ENCODE results near the gene PCNX1.

Gene PCNX1

DNA sequence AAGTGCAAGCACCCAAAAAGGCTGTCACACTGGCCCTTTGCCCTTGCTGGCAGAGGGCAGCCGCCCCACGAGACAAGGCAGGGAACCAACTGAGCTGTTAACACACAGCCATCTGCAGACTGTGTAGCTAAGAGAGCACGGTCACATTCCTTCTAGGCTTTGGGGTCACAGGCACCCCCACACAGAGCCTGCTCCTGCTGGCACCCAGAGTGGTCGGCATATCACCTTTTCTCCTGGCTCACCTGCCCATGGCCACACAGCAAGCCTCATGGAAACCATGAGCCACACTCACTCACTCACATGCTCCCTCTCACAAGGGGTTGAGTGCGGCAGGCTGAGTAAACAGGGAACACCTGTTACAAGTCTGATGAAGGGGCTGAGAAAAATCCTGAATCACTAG is 214.5 kb downstream of the PCNX1 start:
- TF ChIP-seq, protein P1, sequence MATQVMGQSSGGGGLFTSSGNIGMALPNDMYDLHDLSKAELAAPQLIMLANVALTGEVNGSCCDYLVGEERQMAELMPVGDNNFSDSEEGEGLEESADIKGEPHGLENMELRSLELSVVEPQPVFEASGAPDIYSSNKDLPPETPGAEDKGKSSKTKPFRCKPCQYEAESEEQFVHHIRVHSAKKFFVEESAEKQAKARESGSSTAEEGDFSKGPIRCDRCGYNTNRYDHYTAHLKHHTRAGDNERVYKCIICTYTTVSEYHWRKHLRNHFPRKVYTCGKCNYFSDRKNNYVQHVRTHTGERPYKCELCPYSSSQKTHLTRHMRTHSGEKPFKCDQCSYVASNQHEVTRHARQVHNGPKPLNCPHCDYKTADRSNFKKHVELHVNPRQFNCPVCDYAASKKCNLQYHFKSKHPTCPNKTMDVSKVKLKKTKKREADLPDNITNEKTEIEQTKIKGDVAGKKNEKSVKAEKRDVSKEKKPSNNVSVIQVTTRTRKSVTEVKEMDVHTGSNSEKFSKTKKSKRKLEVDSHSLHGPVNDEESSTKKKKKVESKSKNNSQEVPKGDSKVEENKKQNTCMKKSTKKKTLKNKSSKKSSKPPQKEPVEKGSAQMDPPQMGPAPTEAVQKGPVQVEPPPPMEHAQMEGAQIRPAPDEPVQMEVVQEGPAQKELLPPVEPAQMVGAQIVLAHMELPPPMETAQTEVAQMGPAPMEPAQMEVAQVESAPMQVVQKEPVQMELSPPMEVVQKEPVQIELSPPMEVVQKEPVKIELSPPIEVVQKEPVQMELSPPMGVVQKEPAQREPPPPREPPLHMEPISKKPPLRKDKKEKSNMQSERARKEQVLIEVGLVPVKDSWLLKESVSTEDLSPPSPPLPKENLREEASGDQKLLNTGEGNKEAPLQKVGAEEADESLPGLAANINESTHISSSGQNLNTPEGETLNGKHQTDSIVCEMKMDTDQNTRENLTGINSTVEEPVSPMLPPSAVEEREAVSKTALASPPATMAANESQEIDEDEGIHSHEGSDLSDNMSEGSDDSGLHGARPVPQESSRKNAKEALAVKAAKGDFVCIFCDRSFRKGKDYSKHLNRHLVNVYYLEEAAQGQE (IDR thresholded peaks at IDR 0.05; ENCODE audit: insufficient read depth in 1 of 2, low read depth in 2 of 2, low read length in 2 of 2), result no peak
- TF ChIP-seq POLR2AphosphoS5 (IDR thresholded peaks at IDR 0.05; ENCODE audit: low read depth, low read length) (no peak), SIN3A (IDR thresholded peaks at IDR 0.05; ENCODE audit: borderline replicate concordance, insufficient read depth, low read length) (no peak), TAF1 (IDR thresholded peaks at IDR 0.05; ENCODE audit: borderline replicate concordance, insufficient read depth, low read length) (no peak), FOXP2 (optimal IDR thresholded peaks at IDR 0.05; ENCODE audit: borderline replicate concordance, extremely low read depth, extremely low read length, insufficient read depth) (no peak)

DNA sequence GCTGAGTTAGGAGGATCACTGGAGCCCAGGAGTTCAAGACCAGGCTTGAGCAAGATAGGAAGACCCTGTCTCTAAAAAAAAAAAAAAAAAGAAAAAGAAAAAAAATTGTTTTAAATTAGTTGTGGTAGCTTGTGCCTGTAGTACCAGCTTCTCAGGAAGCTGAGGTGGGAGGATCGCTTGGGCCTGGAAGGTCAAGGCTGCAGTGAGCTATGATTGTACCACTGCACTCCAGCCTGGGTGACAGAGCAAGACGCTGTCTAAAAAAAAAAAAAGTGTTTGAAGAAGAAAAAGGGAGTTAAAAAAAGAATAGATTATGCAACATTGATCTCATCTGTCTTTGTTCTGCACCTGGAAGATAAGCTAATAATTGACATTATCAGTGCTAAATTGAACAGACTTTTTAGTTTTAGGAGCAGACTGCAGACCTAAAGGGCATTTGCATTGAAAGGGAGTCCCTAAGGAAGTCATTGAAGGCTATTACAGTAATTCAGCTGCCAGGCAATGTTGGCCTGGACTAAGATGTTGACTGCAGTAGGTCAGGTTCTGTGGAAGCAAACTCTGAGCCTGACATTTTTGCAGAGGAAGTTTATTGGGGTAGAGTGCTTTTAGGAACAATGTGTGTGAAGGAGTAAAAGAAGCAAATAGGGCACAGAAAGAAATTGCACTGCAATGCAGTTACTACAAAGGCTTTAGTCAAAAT is 215.8 kb downstream of the PCNX1 start:
- TF ChIP-seq TAF1 (IDR thresholded peaks at IDR 0.05; ENCODE audit: borderline replicate concordance, insufficient read depth, low read length), result no peak

DNA sequence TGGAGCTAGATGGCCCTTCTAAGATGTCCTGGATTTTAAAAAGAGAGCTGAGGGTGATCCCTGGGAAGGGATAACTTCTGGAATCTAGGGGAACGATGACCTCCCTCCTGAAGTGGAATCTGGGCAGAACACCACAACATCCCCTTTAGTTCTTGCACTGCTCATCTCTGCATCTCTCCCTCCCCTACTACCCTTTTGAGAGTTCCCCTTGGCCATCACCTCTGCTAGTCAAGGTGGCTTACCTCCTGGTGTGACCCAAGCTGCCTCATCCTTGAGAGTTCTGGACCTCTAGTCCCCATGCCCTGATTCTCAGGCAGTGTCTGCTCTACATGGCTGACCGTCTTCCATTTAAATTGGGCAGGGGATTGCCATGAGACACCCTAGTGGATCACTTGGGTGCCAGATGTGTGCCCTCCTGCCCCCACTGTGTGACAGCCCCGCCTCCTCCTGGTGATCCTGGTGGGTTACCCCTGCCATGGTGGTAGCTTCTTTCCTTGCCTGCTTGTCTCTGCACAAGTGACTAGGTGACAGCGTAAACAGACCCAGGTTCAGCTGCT is 216.4 kb downstream of the PCNX1 start:
- TF ChIP-seq, protein P1 (IDR thresholded peaks at IDR 0.05; ENCODE audit: insufficient read depth in 1 of 2, low read depth in 2 of 2, low read length in 2 of 2), result no peak
- TF ChIP-seq TAF1 (IDR thresholded peaks at IDR 0.05; ENCODE audit: borderline replicate concordance, insufficient read depth, low read length) (no peak), FOXP2 (optimal IDR thresholded peaks at IDR 0.05; ENCODE audit: borderline replicate concordance, extremely low read depth, extremely low read length, insufficient read depth) (no peak), SIN3A (IDR thresholded peaks at IDR 0.05; ENCODE audit: borderline replicate concordance, insufficient read depth, low read length) (no peak), POLR2AphosphoS5 (IDR thresholded peaks at IDR 0.05; ENCODE audit: low read depth, low read length) (no peak)

DNA sequence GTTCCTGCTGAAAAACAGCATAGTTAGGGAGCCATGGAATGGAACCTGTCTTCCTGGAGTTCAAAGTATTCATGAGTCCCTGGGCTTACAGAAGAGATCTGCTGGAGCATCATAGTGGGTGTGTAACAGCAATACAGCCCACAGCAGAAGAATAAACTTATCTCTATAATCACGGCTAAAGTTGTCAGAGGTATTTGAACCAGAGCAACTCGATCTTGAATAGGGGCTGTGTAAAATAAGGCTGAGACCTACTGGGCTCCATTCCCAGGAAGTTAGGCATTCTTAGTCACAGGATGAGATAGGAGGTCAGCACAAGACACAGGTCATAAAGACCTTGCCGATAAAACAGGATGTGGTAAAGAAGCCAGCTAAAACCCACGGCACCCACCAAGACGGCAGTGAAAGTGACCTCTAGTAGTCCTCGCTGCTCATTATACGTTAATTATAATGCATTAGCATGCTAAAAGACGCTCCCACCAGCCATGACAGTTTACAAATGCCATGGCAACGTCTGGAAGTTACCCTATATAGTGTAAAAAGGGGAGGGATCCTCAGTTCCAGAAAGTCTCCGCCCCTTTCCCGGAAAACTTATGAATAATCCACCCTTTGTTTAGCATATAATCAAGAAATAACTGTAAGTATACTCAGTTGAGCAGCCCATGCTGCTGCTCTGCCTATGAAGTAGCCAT is 223.4 kb downstream of the PCNX1 start:
- TF ChIP-seq, protein P1 (IDR thresholded peaks at IDR 0.05; ENCODE audit: insufficient read depth in 1 of 2, low read depth in 2 of 2, low read length in 2 of 2), result no peak
- TF ChIP-seq POLR2AphosphoS5 (IDR thresholded peaks at IDR 0.05; ENCODE audit: low read depth, low read length) (no peak), FOXP2 (optimal IDR thresholded peaks at IDR 0.05; ENCODE audit: borderline replicate concordance, extremely low read depth, extremely low read length, insufficient read depth) (no peak), SIN3A (IDR thresholded peaks at IDR 0.05; ENCODE audit: borderline replicate concordance, insufficient read depth, low read length) (no peak)

DNA sequence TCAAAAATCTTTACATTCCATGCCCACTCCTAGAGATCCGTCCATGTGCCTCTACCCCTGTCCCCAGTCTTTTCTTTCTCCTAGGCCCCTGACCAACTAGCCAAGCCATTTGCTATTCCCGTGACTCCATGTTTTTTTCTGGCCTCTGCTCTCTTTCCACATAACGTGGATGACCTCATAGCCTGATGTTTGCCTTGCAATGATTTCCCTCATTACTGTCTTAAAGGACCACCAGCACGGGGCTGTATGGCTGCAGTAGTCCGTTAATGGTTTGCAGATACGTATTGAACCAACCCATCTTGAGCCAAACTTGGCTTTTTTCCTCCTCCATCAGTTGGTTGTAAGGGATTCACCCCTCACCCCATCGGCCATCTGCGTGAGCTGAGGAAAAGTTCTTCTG is 226.0 kb downstream of the PCNX1 start:
- TF ChIP-seq FOXP2 (optimal IDR thresholded peaks at IDR 0.05; ENCODE audit: borderline replicate concordance, extremely low read depth, extremely low read length, insufficient read depth), result no peak
- TF ChIP-seq, protein P1 (IDR thresholded peaks at IDR 0.05; ENCODE audit: insufficient read depth in 1 of 2, low read depth in 2 of 2, low read length in 2 of 2), result no peak
- no peak for TF ChIP-seq TAF1 (IDR thresholded peaks at IDR 0.05; ENCODE audit: borderline replicate concordance, insufficient read depth, low read length)
- TF ChIP-seq POLR2AphosphoS5 (IDR thresholded peaks at IDR 0.05; ENCODE audit: low read depth, low read length), result no peak
- TF ChIP-seq SIN3A (IDR thresholded peaks at IDR 0.05; ENCODE audit: borderline replicate concordance, insufficient read depth, low read length), result no peak

Data from PFSK-1 (cell line).